Liver (tissue), 9 donors: ENCODE results near the gene MRAP. TPM values are rescaled to one million over a fixed set of nuclear protein-coding genes. Genes with fewer than 3 reads are reported as not detected.

Source experiments
- DNase-seq: peaks from one replicate; pipeline ENCODE4 v3.0.0-alpha.2; 2017; ENCODE audit warnings: low spot score
- H3K27ac ChIP-seq, 2 donors: one replicate each; pipeline ENCODE4 v1.7.0; 2013; ENCODE audit warnings: inconsistent platforms in 2 of 2, low read length in 2 of 2, control low read depth in 1 of 2, low read depth in 1 of 2, mild to moderate bottlenecking in 1 of 2
- H3K27me3 ChIP-seq, 4 donors: one replicate each; pipeline versions ENCODE4 v1.6.1 to v1.7.0; 2013; ENCODE audit warnings: low read length in 3 of 4, inconsistent platforms in 1 of 4, mild to moderate bottlenecking in 1 of 4, moderate library complexity in 1 of 4; ENCODE audit not compliant: control insufficient read depth in 4 of 4, insufficient read depth in 4 of 4
- H3K36me3 ChIP-seq, 4 donors: one replicate each; pipeline versions ENCODE4 v1.6.1 to v1.7.0; 2013; ENCODE audit warnings: low read length in 3 of 4, mild to moderate bottlenecking in 3 of 4, low read depth in 1 of 4, moderate library complexity in 1 of 4; ENCODE audit not compliant: control insufficient read depth in 4 of 4, insufficient read depth in 3 of 4
- H3K4me1 ChIP-seq, 4 donors: one replicate each; pipeline versions ENCODE4 v1.6.1 to v1.7.0; 2013; ENCODE audit warnings: low read length in 3 of 4, mild to moderate bottlenecking in 3 of 4, moderate library complexity in 1 of 4; ENCODE audit not compliant: control insufficient read depth in 4 of 4, insufficient read depth in 4 of 4
- H3K4me3 ChIP-seq, 3 donors: one replicate each; pipeline versions ENCODE4 v1.6.1 to v1.7.0; 2013; ENCODE audit warnings: low read length in 3 of 3, control low read depth in 1 of 3, low read depth in 1 of 3, mild to moderate bottlenecking in 1 of 3
- H3K9ac ChIP-seq, 2 donors: one replicate each; pipeline ENCODE4 v1.7.0; 2013; ENCODE audit warnings: low read length in 2 of 2, mild to moderate bottlenecking in 2 of 2, moderate library complexity in 2 of 2, control low read depth in 1 of 2, low read depth in 1 of 2
- H3K9me3 ChIP-seq, 4 donors: one replicate each; pipeline versions ENCODE4 v1.6.1 to v1.7.0; 2013; ENCODE audit warnings: low read length in 3 of 4; ENCODE audit not compliant: control insufficient read depth in 4 of 4
- ATF3 ChIP-seq: IDR thresholded peaks from 2 replicates; pipeline ENCODE4 v1.6.1; 2016; ENCODE audit warnings: antibody characterized with exemption
- CTCF ChIP-seq: fragments of 150-350 bp; IDR thresholded peaks from 2 replicates; pipeline ENCODE4 v1.5.1; 2017; ENCODE audit warnings: improper control_type of control experiment, low read depth, low read length; ENCODE audit not compliant: missing input control
- EGR1 ChIP-seq, 2 donors: IDR thresholded peaks; 2 replicates each; pipeline ENCODE4 v1.6.1; 2016 to 2018; ENCODE audit warnings: antibody characterized with exemption in 2 of 2, low read depth in 2 of 2
- FOXA1 ChIP-seq: IDR thresholded peaks from 2 replicates; pipeline ENCODE4 v1.6.1; 2016; ENCODE audit warnings: antibody characterized with exemption
- FOXA2 ChIP-seq: IDR thresholded peaks from 2 replicates; pipeline ENCODE4 v1.6.1; 2016; ENCODE audit warnings: antibody characterized with exemption
- GABPA ChIP-seq, 2 donors: IDR thresholded peaks in 1 of 2; conservative IDR thresholded peaks in 1 of 2; 2 replicates each; pipeline ENCODE4 v1.6.1; 2016; ENCODE audit warnings: antibody characterized with exemption in 2 of 2, mild to moderate bottlenecking in 1 of 2, moderate library complexity in 1 of 2
- HNF4A ChIP-seq, 2 donors: conservative IDR thresholded peaks; 2 replicates each; pipeline ENCODE4 v1.6.1; 2016; ENCODE audit warnings: antibody characterized with exemption in 2 of 2, mild to moderate bottlenecking in 2 of 2
- HNF4G ChIP-seq: IDR thresholded peaks from 2 replicates; pipeline ENCODE4 v1.6.1; 2016; ENCODE audit warnings: antibody characterized with exemption
- JUND ChIP-seq, 2 donors: IDR thresholded peaks; 2 replicates each; pipeline ENCODE4 v1.6.1; 2016; ENCODE audit warnings: antibody characterized with exemption in 2 of 2
- MAX ChIP-seq: IDR thresholded peaks from 2 replicates; pipeline ENCODE4 v1.6.1; 2016; ENCODE audit warnings: antibody characterized with exemption
- NR2F2 ChIP-seq: IDR thresholded peaks from 2 replicates; pipeline ENCODE4 v1.6.1; 2016; ENCODE audit warnings: antibody characterized with exemption
- RAD21 ChIP-seq, 2 donors: IDR thresholded peaks; 2 replicates each; pipeline ENCODE4 v1.6.1; 2016; ENCODE audit warnings: antibody characterized with exemption in 2 of 2, mild to moderate bottlenecking in 2 of 2
- RXRA ChIP-seq, 2 donors: IDR thresholded peaks; 2 replicates each; pipeline ENCODE4 v1.6.1; 2017 to 2018; ENCODE audit warnings: antibody characterized with exemption in 2 of 2, mild to moderate bottlenecking in 1 of 2
- SP1 ChIP-seq: IDR thresholded peaks from 2 replicates; pipeline ENCODE4 v1.6.1; 2018; ENCODE audit warnings: antibody characterized with exemption, mild to moderate bottlenecking
- TAF1 ChIP-seq: conservative IDR thresholded peaks from 2 replicates; pipeline ENCODE4 v1.6.1; 2016; ENCODE audit warnings: antibody characterized with exemption, mild to moderate bottlenecking
- YY1 ChIP-seq: IDR thresholded peaks from 2 replicates; pipeline ENCODE4 v1.6.1; 2016; ENCODE audit warnings: antibody characterized with exemption, mild to moderate bottlenecking
- WGBS: extraction: QIAGEN DNeasy Blood & Tissue Kit; methylation state at CpG from one replicate; pipeline ENCODE4 v1.1.7; 2013; 5-methylcytosine and 5-hydroxymethylcytosine counted together
- polyA plus RNA-seq, 2 donors: library from polyadenylated mRNA; stranded (reverse) in 1 of 2; unstranded in 1 of 2; fragments of 200-250 nt in 1 of 2; fragments of >200 nt in 1 of 2; fragmentation: Nextera tagmentation in 1 of 2; extraction: Ambion mirVana in 1 of 2; gene quantifications; one replicate each; pipeline versions ENCODE4 v1.2.1 to v1.2.3, GENCODE V29; 2013 to 2015
- total RNA-seq, 2 donors: library from RNA; depleted of rRNA; stranded (reverse); fragments of >200 nt; gene quantifications; one replicate each; pipeline ENCODE4 v1.2.3, GENCODE V29; 2014
- TF ChIP-seq, protein P1 (sequence below): IDR thresholded peaks from 2 replicates; pipeline ENCODE4 v1.6.1; 2016; ENCODE audit warnings: antibody characterized with exemption, mild to moderate bottlenecking
- TF ChIP-seq, protein P2 (sequence below): IDR thresholded peaks from 2 replicates; pipeline ENCODE4 v1.6.1; 2016; ENCODE audit warnings: antibody characterized with exemption
- donor health status: healthy.
- donor health status: healthy.
- donor health status: healthy.
- donor health status: healthy.
- donor health status: healthy.

Gene MRAP
- total and polyA plus RNA-seq, 4 donors, result 0.17 to 0.79 TPM; not detected in 2

DNA sequence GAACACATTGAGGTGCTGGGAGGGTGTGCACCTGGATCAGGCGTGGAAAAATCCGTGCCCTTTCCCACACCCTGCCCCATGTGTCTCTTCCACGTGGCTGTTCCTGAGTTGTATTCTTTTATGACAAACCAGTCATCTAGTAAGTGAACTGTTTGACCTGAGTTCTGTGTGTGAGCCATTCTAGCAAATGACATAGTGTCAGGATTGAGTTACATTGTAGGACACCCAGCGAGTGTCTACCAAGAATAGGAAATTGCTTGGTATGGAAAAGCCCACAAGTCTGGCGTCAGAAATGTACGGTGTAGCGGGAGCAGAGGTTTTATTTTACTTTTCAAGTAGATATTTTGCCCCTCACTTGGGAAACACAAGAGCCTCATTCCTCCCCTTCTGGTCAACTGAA is 1.2 kb upstream of the MRAP start:
- no peak for TF ChIP-seq TAF1
- TF ChIP-seq SP1, result no peak
- no peak for TF ChIP-seq NR2F2
- no peak for TF ChIP-seq YY1
- no peak for TF ChIP-seq FOXA2
- 94% methylated on average over 7 of the region's 7 CpGs for WGBS
- H3K27ac ChIP-seq, result no peak overlapping the region

GRCh38 chr21:32298148-32298559 is 501 bp upstream of the MRAP start:
- Histone ChIP-seq H3K9ac (no peak overlapping the region), H3K27me3 (no peaks in the 10 kb centered on the region), H3K27ac (peak overlapping the region; percentile 37 to 38), H3K4me1 (peaks cover 4 to 14% (median 10%) of the 10 kb centered on the region in 4 donors), H3K36me3 (no peaks in the 10 kb centered on the region), H3K4me3 (no peak overlapping the region), H3K9me3 (no peaks in the 10 kb centered on the region)
- TF ChIP-seq SP1 (no peak), HNF4G (no peak), MAX (no peak), TAF1 (no peak), RXRA (IDR thresholded peaks at IDR 0.05) (peak; percentile 27 to 50), YY1 (peak; percentile 24), JUND (IDR thresholded peaks at IDR 0.05) (peak in 1 of 2 donors; percentile 57), FOXA1 (no peak), FOXA2 (no peak), NR2F2 (no peak), CTCF (no peak), EGR1 (IDR thresholded peaks at IDR 0.05; ENCODE audit: low read depth in 2 of 2) (no peak), RAD21 (IDR thresholded peaks at IDR 0.05) (no peak), HNF4A (conservative IDR thresholded peaks at IDR 0.05) (peak in 1 of 2 donors; percentile 56), GABPA (IDR thresholded peaks at IDR 0.05 in 1 of 2, conservative IDR thresholded peaks at IDR 0.05 in 1 of 2) (no peak), ATF3 (no peak)
- TF ChIP-seq, protein P1, sequence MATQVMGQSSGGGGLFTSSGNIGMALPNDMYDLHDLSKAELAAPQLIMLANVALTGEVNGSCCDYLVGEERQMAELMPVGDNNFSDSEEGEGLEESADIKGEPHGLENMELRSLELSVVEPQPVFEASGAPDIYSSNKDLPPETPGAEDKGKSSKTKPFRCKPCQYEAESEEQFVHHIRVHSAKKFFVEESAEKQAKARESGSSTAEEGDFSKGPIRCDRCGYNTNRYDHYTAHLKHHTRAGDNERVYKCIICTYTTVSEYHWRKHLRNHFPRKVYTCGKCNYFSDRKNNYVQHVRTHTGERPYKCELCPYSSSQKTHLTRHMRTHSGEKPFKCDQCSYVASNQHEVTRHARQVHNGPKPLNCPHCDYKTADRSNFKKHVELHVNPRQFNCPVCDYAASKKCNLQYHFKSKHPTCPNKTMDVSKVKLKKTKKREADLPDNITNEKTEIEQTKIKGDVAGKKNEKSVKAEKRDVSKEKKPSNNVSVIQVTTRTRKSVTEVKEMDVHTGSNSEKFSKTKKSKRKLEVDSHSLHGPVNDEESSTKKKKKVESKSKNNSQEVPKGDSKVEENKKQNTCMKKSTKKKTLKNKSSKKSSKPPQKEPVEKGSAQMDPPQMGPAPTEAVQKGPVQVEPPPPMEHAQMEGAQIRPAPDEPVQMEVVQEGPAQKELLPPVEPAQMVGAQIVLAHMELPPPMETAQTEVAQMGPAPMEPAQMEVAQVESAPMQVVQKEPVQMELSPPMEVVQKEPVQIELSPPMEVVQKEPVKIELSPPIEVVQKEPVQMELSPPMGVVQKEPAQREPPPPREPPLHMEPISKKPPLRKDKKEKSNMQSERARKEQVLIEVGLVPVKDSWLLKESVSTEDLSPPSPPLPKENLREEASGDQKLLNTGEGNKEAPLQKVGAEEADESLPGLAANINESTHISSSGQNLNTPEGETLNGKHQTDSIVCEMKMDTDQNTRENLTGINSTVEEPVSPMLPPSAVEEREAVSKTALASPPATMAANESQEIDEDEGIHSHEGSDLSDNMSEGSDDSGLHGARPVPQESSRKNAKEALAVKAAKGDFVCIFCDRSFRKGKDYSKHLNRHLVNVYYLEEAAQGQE, result no peak
- TF ChIP-seq, protein P2, sequence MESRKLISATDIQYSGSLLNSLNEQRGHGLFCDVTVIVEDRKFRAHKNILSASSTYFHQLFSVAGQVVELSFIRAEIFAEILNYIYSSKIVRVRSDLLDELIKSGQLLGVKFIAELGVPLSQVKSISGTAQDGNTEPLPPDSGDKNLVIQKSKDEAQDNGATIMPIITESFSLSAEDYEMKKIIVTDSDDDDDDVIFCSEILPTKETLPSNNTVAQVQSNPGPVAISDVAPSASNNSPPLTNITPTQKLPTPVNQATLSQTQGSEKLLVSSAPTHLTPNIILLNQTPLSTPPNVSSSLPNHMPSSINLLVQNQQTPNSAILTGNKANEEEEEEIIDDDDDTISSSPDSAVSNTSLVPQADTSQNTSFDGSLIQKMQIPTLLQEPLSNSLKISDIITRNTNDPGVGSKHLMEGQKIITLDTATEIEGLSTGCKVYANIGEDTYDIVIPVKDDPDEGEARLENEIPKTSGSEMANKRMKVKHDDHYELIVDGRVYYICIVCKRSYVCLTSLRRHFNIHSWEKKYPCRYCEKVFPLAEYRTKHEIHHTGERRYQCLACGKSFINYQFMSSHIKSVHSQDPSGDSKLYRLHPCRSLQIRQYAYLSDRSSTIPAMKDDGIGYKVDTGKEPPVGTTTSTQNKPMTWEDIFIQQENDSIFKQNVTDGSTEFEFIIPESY, result peak; percentile 34
- whole genome bisulfite sequencing, result 34% methylated on average over 6 of the region's 6 CpGs
- no peak for DNase-seq

More for the DNA sequence above, 1.2 kb upstream of the MRAP start:
- Histone ChIP-seq H3K4me3 (no peak overlapping the region), H3K27me3 (no peaks in the 10 kb centered on the region), H3K4me1 (peaks cover 4 to 14% (median 10%) of the 10 kb centered on the region in 4 donors), H3K36me3 (no peaks in the 10 kb centered on the region), H3K9me3 (no peaks in the 10 kb centered on the region), H3K9ac (no peak overlapping the region)
- DNase-seq, result no peak
